ENCODE measurements around the gene IFI44. TPM values are rescaled to one million over a fixed set of nuclear protein-coding genes. Genes with fewer than 3 reads are reported as not detected.

IFI44 gene
- total RNA-seq, 2 experiments from 2014 or later: 67.4 to 70.0 TPM

DNA sequence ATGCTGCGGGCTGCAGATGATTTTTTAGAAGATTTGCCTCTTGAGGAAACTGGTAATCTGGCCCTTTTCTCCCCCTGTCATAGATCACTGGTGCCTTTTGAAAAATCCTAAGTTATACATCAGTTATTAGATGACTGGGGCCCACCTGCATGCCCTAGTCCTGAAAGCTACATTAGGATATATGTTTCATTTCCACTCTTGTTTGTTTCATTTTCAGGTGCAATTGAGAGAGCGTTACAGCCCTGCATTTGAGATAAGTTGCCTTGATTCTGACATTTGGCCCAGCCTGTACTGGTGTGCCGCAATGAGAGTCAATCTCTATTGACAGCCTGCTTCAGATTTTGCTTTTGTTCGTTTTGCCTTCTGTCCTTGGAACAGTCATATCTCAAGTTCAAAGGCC lies 8.1 kb upstream of the IFI44 start:
- Mint-ChIP-seq H3K36me3 (ENCODE audit: low read depth) (peaks cover 70% of the 10 kb centered on the region), H3K27ac (no peak overlapping the region), H3K4me1 (ENCODE audit: low read depth) (peaks cover 36% of the 10 kb centered on the region), H3K27me3 (no peaks in the 10 kb centered on the region), H3K9me3 (peaks cover 4% of the 10 kb centered on the region), H3K4me3 (no peak overlapping the region)
- TF ChIP-seq, protein P1, sequence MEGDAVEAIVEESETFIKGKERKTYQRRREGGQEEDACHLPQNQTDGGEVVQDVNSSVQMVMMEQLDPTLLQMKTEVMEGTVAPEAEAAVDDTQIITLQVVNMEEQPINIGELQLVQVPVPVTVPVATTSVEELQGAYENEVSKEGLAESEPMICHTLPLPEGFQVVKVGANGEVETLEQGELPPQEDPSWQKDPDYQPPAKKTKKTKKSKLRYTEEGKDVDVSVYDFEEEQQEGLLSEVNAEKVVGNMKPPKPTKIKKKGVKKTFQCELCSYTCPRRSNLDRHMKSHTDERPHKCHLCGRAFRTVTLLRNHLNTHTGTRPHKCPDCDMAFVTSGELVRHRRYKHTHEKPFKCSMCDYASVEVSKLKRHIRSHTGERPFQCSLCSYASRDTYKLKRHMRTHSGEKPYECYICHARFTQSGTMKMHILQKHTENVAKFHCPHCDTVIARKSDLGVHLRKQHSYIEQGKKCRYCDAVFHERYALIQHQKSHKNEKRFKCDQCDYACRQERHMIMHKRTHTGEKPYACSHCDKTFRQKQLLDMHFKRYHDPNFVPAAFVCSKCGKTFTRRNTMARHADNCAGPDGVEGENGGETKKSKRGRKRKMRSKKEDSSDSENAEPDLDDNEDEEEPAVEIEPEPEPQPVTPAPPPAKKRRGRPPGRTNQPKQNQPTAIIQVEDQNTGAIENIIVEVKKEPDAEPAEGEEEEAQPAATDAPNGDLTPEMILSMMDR (IDR thresholded peaks at IDR 0.05): no peak
- DNase-seq (no peak), ATAC-seq (ENCODE audit: poor library complexity) (no peak)
- H3K27me3 ChIP-seq (ENCODE audit: control insufficient read depth in 1 of 2, insufficient read depth in 2 of 2, low read length in 2 of 2): no peaks in the 10 kb centered on the region
- POLR2A ChIA-PET: interaction anchor here (1.2 kb wide), 1 partner anchor 20 kb away, joined by 4 read pairs; no protein-coding TSS in a partner anchor
- H3K36me3 ChIP-seq (ENCODE audit: insufficient read depth, low read length): peaks cover 6% of the 10 kb centered on the region
- H3K4me1 ChIP-seq (ENCODE audit: insufficient read depth, low read length): peaks cover 19% of the 10 kb centered on the region
- H3K4me3 ChIP-seq (ENCODE audit: low read length): no peak overlapping the region
- H3K27ac ChIP-seq (ENCODE audit: low read depth in 1 of 2, low read length in 2 of 2): no peak overlapping the region
- CTCF ChIA-PET: interaction anchor here (0.7 kb wide), 1 partner anchor 21 kb away, joined by 4 read pairs; no protein-coding TSS in a partner anchor
- H3K9me3 ChIP-seq (ENCODE audit: control insufficient read depth in 1 of 2, insufficient read depth in 1 of 2, low read length in 2 of 2): no peaks in the 10 kb centered on the region
- intact Hi-C loops (cut with DNase I, micrococcal nuclease): loop anchor here in 1 of 2 experiments (10.0 kb wide), 2 partner anchors 637 to 877 kb away; partner anchors contain the start of gene DNAJB4

DNA sequence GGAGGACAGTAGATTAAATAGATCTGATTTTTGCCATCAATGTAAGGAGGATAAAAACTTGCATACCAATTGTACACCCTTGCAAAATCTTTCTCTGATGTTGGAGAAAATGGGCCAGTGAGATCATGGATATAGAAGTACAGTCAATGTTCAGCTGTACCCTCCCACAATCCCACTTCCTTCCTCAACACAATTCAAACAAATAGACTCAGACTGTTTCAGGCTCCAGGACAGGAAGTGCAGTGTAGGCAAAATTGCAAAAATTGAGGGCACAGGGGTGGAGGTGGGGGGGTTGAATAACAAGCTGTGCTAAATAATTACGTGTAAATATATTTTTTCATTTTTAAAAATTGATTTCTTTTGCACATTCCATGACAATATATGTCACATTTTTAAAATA lies 3.9 kb upstream of the IFI44 start:
- ChIA-PET CTCF (interaction anchor here (0.5 to 2.0 kb wide), 2 partner anchors 23 to 28 kb away, joined by 3 to 7 read pairs; no protein-coding TSS in a partner anchor), POLR2A (interaction anchor here (0.5 to 2.5 kb wide), 5 partner anchors 19 to 667 kb away, joined by 3 to 28 read pairs (median 4); partner anchors contain the start of genes FUBP1 and IFI44L)
- DNase-seq (peak in 5 of 14 experiments; percentile 17 to 75 (median 54)), ATAC-seq (ENCODE audit: poor library complexity) (peak; percentile 71)
- no peak overlapping the region for H3K4me3 ChIP-seq (ENCODE audit: low read length)
- H3K4me1 ChIP-seq (ENCODE audit: insufficient read depth, low read length): peaks cover 26% of the 10 kb centered on the region
- H3K9me3 ChIP-seq (ENCODE audit: control insufficient read depth in 1 of 2, insufficient read depth in 1 of 2, low read length in 2 of 2): peaks cover 0 to 8% of the 10 kb centered on the region in 2 experiments
- no peak overlapping the region for H3K27ac ChIP-seq (ENCODE audit: low read depth in 1 of 2, low read length in 2 of 2)
- Mint-ChIP-seq H3K36me3 (ENCODE audit: low read depth) (peaks cover 50% of the 10 kb centered on the region), H3K4me3 (peak overlapping the region; percentile 7), H3K4me1 (ENCODE audit: low read depth) (peaks cover 68% of the 10 kb centered on the region), H3K27ac (peak overlapping the region; percentile 80), H3K9me3 (peaks cover 5% of the 10 kb centered on the region), H3K27me3 (no peaks in the 10 kb centered on the region)
- no peaks in the 10 kb centered on the region for H3K27me3 ChIP-seq (ENCODE audit: control insufficient read depth in 1 of 2, insufficient read depth in 2 of 2, low read length in 2 of 2)
- intact Hi-C loops (cut with DNase I, micrococcal nuclease): loop anchor here in 1 of 2 experiments (2.0 to 10.0 kb wide), 3 partner anchors 19 to 881 kb away; partner anchors contain the start of gene DNAJB4
- peaks cover 6% of the 10 kb centered on the region for H3K36me3 ChIP-seq (ENCODE audit: insufficient read depth, low read length)
- TF ChIP-seq, protein P1 (IDR thresholded peaks at IDR 0.05): no peak

GRCh38 chr1:78647238-78647637 lies 2.4 kb upstream of the IFI44 start:
- H3K36me3 Mint-ChIP-seq (ENCODE audit: low read depth): peaks cover 45% of the 10 kb centered on the region
- H3K27me3 Mint-ChIP-seq: no peaks in the 10 kb centered on the region
- H3K4me3 ChIP-seq (ENCODE audit: low read length): no peak overlapping the region
- H3K4me3 Mint-ChIP-seq: no peak overlapping the region
- CTCF ChIA-PET: interaction anchor here (0.9 kb wide), 1 partner anchor 30 kb away, joined by 3 read pairs; no protein-coding TSS in a partner anchor
- ATAC-seq (ENCODE audit: poor library complexity) (no peak), DNase-seq (no peak)
- H3K9me3 Mint-ChIP-seq: peaks cover 4% of the 10 kb centered on the region
- intact Hi-C loops (cut with DNase I, micrococcal nuclease): loop anchor here in 1 of 2 experiments (10.0 kb wide), 2 partner anchors 642 to 882 kb away; partner anchors contain the start of gene DNAJB4
- no peaks in the 10 kb centered on the region for H3K27me3 ChIP-seq (ENCODE audit: control insufficient read depth in 1 of 2, insufficient read depth in 2 of 2, low read length in 2 of 2)
- H3K36me3 ChIP-seq (ENCODE audit: insufficient read depth, low read length): no peaks in the 10 kb centered on the region
- H3K27ac Mint-ChIP-seq: peak overlapping the region; percentile 80
- POLR2A ChIA-PET: no interaction called here
- peaks cover 0 to 8% of the 10 kb centered on the region in 2 experiments for H3K9me3 ChIP-seq (ENCODE audit: control insufficient read depth in 1 of 2, insufficient read depth in 1 of 2, low read length in 2 of 2)
- peaks cover 82% of the 10 kb centered on the region for H3K4me1 Mint-ChIP-seq (ENCODE audit: low read depth)
- H3K4me1 ChIP-seq (ENCODE audit: insufficient read depth, low read length): peaks cover 31% of the 10 kb centered on the region
- H3K27ac ChIP-seq (ENCODE audit: low read depth in 1 of 2, low read length in 2 of 2): no peak overlapping the region
- TF ChIP-seq, protein P1 (IDR thresholded peaks at IDR 0.05): no peak

All from CD4-positive, alpha-beta T cell (primary cell).